ENCODE data around the gene ZNF654.

ZNF654 gene

DNA sequence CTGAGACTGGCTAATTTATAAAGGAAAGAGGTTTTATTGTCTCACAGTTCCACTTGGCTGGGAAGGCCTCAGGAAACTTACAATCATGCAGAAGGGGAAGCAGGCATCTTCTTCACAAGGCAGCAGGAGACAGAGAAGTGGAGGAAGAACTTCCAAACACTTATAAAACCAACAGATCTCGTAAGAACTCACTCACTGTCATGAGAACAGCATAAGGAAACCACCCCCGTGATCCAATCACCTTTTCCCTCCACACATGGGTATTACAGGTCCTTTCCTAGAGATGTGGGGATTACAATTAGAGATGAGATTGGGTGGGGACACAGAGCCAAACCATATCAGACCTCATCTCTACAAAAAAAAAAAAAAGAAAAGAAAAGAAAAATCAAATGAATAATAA lies 26.0 kb upstream of the ZNF654 start:
- H3K9me3 ChIP-seq (ENCODE audit: control insufficient read depth in 1 of 2, low read length in 2 of 2) = no peaks in the 10 kb centered on the region
- H3K27me3 ChIP-seq (ENCODE audit: control insufficient read depth in 1 of 2, insufficient read depth in 2 of 2, low read length in 2 of 2) = no peaks in the 10 kb centered on the region
- H3K36me3 ChIP-seq (ENCODE audit: control insufficient read depth in 1 of 2, insufficient read depth in 2 of 2, low read length in 2 of 2) = no peaks in the 10 kb centered on the region
- no peak overlapping the region for H3K9ac ChIP-seq (ENCODE audit: low read depth in 1 of 2, low read length in 2 of 2)
- no peak overlapping the region for H3K4me3 ChIP-seq (ENCODE audit: low read depth in 1 of 2, low read length in 2 of 2)
- H3K27ac ChIP-seq (ENCODE audit: low read depth, low read length) = no peak overlapping the region
- H3K4me1 ChIP-seq (ENCODE audit: control insufficient read depth in 1 of 2, insufficient read depth in 2 of 2, low read length in 2 of 2) = no peaks in the 10 kb centered on the region

DNA sequence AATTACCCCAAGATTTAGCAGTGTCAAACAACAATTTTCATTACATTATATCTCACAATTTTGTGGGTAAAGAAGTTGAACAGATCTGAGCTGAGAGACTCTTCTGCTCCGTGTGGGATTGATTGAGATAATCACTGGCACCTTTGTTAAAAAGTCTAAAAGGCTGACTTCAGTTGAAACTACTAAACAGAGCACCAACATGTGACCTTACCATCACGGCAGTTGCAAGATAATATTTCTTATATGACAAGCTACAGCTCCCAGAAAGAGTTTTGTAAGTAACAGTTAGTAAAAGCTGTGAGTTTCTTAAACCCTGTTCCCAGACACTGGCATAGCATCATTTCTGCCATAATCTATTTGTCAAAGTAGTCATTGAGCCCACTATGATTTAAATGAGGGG lies 25.2 kb upstream of the ZNF654 start:
- H3K9me3 ChIP-seq (ENCODE audit: control insufficient read depth in 1 of 2, low read length in 2 of 2) = no peaks in the 10 kb centered on the region
- no peak overlapping the region for H3K27ac ChIP-seq (ENCODE audit: low read depth, low read length)
- H3K27me3 ChIP-seq (ENCODE audit: control insufficient read depth in 1 of 2, insufficient read depth in 2 of 2, low read length in 2 of 2) = no peaks in the 10 kb centered on the region
- H3K4me1 ChIP-seq (ENCODE audit: control insufficient read depth in 1 of 2, insufficient read depth in 2 of 2, low read length in 2 of 2) = no peaks in the 10 kb centered on the region
- H3K36me3 ChIP-seq (ENCODE audit: control insufficient read depth in 1 of 2, insufficient read depth in 2 of 2, low read length in 2 of 2) = no peaks in the 10 kb centered on the region
- H3K9ac ChIP-seq (ENCODE audit: low read depth in 1 of 2, low read length in 2 of 2) = no peak overlapping the region
- no peak overlapping the region for H3K4me3 ChIP-seq (ENCODE audit: low read depth in 1 of 2, low read length in 2 of 2)

DNA sequence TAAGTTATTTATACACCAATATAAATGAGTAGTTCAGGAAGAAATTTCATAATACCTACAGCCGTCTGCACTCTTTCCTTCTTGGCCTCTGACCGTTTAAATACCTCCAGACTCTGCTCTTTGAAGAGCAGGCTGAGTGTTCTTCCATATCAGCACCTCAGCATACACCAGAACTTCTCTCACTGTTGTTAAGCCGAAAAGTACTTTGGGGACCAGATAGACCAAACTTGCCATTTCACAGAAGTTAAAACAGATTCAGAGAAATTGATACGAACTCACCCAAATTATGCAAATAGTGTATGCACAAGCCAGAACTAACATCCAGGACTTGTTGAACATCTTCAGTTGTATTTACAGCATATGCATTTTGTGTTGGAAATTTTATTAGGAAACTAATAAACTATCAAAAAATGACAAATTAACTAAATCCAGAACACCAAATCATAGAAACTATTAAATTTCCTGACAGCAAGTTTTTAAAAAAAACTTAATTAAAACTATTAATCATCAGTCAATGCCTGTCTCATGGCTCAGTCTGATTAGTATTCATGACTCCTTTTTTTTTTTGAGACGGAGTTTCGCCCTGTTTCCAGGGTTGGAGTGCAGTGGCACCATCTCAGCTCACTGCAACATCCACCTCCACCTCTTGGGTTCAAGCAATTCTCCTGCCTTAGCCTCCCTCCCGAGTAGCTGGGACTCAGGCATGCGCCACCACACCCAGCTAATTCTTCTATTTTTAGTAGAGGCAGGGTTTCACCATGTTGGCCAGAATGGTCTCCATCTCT lies 24.4 kb upstream of the ZNF654 start:
- Histone ChIP-seq H3K4me1 (ENCODE audit: control insufficient read depth in 1 of 2, insufficient read depth in 2 of 2, low read length in 2 of 2) (no peaks in the 10 kb centered on the region), H3K36me3 (ENCODE audit: control insufficient read depth in 1 of 2, insufficient read depth in 2 of 2, low read length in 2 of 2) (no peaks in the 10 kb centered on the region), H3K27me3 (ENCODE audit: control insufficient read depth in 1 of 2, insufficient read depth in 2 of 2, low read length in 2 of 2) (no peaks in the 10 kb centered on the region), H3K9ac (ENCODE audit: low read depth in 1 of 2, low read length in 2 of 2) (no peak overlapping the region), H3K9me3 (ENCODE audit: control insufficient read depth in 1 of 2, low read length in 2 of 2) (no peaks in the 10 kb centered on the region), H3K27ac (ENCODE audit: low read depth, low read length) (no peak overlapping the region), H3K4me3 (ENCODE audit: low read depth in 1 of 2, low read length in 2 of 2) (no peak overlapping the region)

GRCh38 chr3:88036221-88036620 lies 22.8 kb upstream of the ZNF654 start:
- H3K9me3 ChIP-seq (ENCODE audit: control insufficient read depth in 1 of 2, low read length in 2 of 2) = no peaks in the 10 kb centered on the region
- no peak overlapping the region for H3K9ac ChIP-seq (ENCODE audit: low read depth in 1 of 2, low read length in 2 of 2)
- no peaks in the 10 kb centered on the region for H3K27me3 ChIP-seq (ENCODE audit: control insufficient read depth in 1 of 2, insufficient read depth in 2 of 2, low read length in 2 of 2)
- H3K4me3 ChIP-seq (ENCODE audit: low read depth in 1 of 2, low read length in 2 of 2) = no peak overlapping the region
- H3K4me1 ChIP-seq (ENCODE audit: control insufficient read depth in 1 of 2, insufficient read depth in 2 of 2, low read length in 2 of 2) = no peaks in the 10 kb centered on the region
- no peak overlapping the region for H3K27ac ChIP-seq (ENCODE audit: low read depth, low read length)
- no peaks in the 10 kb centered on the region for H3K36me3 ChIP-seq (ENCODE audit: control insufficient read depth in 1 of 2, insufficient read depth in 2 of 2, low read length in 2 of 2)

- no peaks in the 10 kb centered on the region for H3K9me3 ChIP-seq (ENCODE audit: control insufficient read depth in 1 of 2, low read length in 2 of 2)
- H3K27ac ChIP-seq (ENCODE audit: low read depth, low read length) = no peak overlapping the region
- H3K9ac ChIP-seq (ENCODE audit: low read depth in 1 of 2, low read length in 2 of 2) = no peak overlapping the region
- H3K4me1 ChIP-seq (ENCODE audit: control insufficient read depth in 1 of 2, insufficient read depth in 2 of 2, low read length in 2 of 2) = no peaks in the 10 kb centered on the region
- no peak overlapping the region for H3K4me3 ChIP-seq (ENCODE audit: low read depth in 1 of 2, low read length in 2 of 2)
- no peaks in the 10 kb centered on the region for H3K36me3 ChIP-seq (ENCODE audit: control insufficient read depth in 1 of 2, insufficient read depth in 2 of 2, low read length in 2 of 2)
- no peaks in the 10 kb centered on the region for H3K27me3 ChIP-seq (ENCODE audit: control insufficient read depth in 1 of 2, insufficient read depth in 2 of 2, low read length in 2 of 2)
Measured at GRCh38 chr3:88038566-88038965, 20.5 kb upstream of the ZNF654 start.

DNA sequence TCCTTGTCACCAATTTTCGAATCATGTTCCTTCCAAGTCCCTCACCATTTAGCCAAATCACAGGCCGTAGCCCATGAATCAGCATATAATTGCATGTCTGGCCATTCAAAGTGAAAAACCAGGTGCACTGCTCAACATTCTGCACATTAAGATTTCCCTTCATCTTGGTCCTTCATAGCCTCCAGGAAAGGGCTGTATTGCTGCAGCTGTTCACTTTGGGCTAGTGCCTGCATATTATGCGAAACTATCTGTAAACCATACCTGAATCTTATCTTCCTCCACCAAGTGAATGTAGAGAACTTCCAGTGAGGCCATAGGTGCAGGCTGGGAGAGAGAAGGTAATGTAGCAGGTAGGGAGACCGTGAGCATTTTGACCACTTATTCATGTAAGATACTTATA lies 18.5 kb upstream of the ZNF654 start:
- Histone ChIP-seq H3K4me3 (ENCODE audit: low read depth in 1 of 2, low read length in 2 of 2) (no peak overlapping the region), H3K36me3 (ENCODE audit: control insufficient read depth in 1 of 2, insufficient read depth in 2 of 2, low read length in 2 of 2) (no peaks in the 10 kb centered on the region), H3K27ac (ENCODE audit: low read depth, low read length) (no peak overlapping the region), H3K4me1 (ENCODE audit: control insufficient read depth in 1 of 2, insufficient read depth in 2 of 2, low read length in 2 of 2) (no peaks in the 10 kb centered on the region), H3K9me3 (ENCODE audit: control insufficient read depth in 1 of 2, low read length in 2 of 2) (no peaks in the 10 kb centered on the region), H3K9ac (ENCODE audit: low read depth in 1 of 2, low read length in 2 of 2) (no peak overlapping the region), H3K27me3 (ENCODE audit: control insufficient read depth in 1 of 2, insufficient read depth in 2 of 2, low read length in 2 of 2) (no peaks in the 10 kb centered on the region)

- no peaks in the 10 kb centered on the region for H3K36me3 ChIP-seq (ENCODE audit: control insufficient read depth in 1 of 2, insufficient read depth in 2 of 2, low read length in 2 of 2)
- no peaks in the 10 kb centered on the region for H3K27me3 ChIP-seq (ENCODE audit: control insufficient read depth in 1 of 2, insufficient read depth in 2 of 2, low read length in 2 of 2)
- H3K4me3 ChIP-seq (ENCODE audit: low read depth in 1 of 2, low read length in 2 of 2) = no peak overlapping the region
- no peak overlapping the region for H3K9ac ChIP-seq (ENCODE audit: low read depth in 1 of 2, low read length in 2 of 2)
- H3K4me1 ChIP-seq (ENCODE audit: control insufficient read depth in 1 of 2, insufficient read depth in 2 of 2, low read length in 2 of 2) = no peaks in the 10 kb centered on the region
- H3K27ac ChIP-seq (ENCODE audit: low read depth, low read length) = no peak overlapping the region
- H3K9me3 ChIP-seq (ENCODE audit: control insufficient read depth in 1 of 2, low read length in 2 of 2) = no peaks in the 10 kb centered on the region
Measured at GRCh38 chr3:88041005-88041404, 18.1 kb upstream of the ZNF654 start.

GRCh38 chr3:88044411-88044810 lies 14.6 kb upstream of the ZNF654 start:
- Histone ChIP-seq H3K9me3 (ENCODE audit: control insufficient read depth in 1 of 2, low read length in 2 of 2) (no peaks in the 10 kb centered on the region), H3K36me3 (ENCODE audit: control insufficient read depth in 1 of 2, insufficient read depth in 2 of 2, low read length in 2 of 2) (no peaks in the 10 kb centered on the region), H3K4me3 (ENCODE audit: low read depth in 1 of 2, low read length in 2 of 2) (no peak overlapping the region), H3K4me1 (ENCODE audit: control insufficient read depth in 1 of 2, insufficient read depth in 2 of 2, low read length in 2 of 2) (no peaks in the 10 kb centered on the region), H3K27ac (ENCODE audit: low read depth, low read length) (no peak overlapping the region), H3K9ac (ENCODE audit: low read depth in 1 of 2, low read length in 2 of 2) (no peak overlapping the region), H3K27me3 (ENCODE audit: control insufficient read depth in 1 of 2, insufficient read depth in 2 of 2, low read length in 2 of 2) (no peaks in the 10 kb centered on the region)

- Histone ChIP-seq H3K4me1 (ENCODE audit: control insufficient read depth in 1 of 2, insufficient read depth in 2 of 2, low read length in 2 of 2) (no peaks in the 10 kb centered on the region), H3K9ac (ENCODE audit: low read depth in 1 of 2, low read length in 2 of 2) (no peak overlapping the region), H3K9me3 (ENCODE audit: control insufficient read depth in 1 of 2, low read length in 2 of 2) (no peaks in the 10 kb centered on the region), H3K27me3 (ENCODE audit: control insufficient read depth in 1 of 2, insufficient read depth in 2 of 2, low read length in 2 of 2) (no peaks in the 10 kb centered on the region), H3K36me3 (ENCODE audit: control insufficient read depth in 1 of 2, insufficient read depth in 2 of 2, low read length in 2 of 2) (no peaks in the 10 kb centered on the region), H3K4me3 (ENCODE audit: low read depth in 1 of 2, low read length in 2 of 2) (no peak overlapping the region), H3K27ac (ENCODE audit: low read depth, low read length) (no peak overlapping the region)
Measured at GRCh38 chr3:88046766-88047165, 12.3 kb upstream of the ZNF654 start.

GRCh38 chr3:88057630-88058305 lies 1.3 kb upstream of the ZNF654 start:
- no peaks in the 10 kb centered on the region for H3K9me3 ChIP-seq (ENCODE audit: control insufficient read depth in 1 of 2, low read length in 2 of 2)
- peak overlapping the region; percentile 91 for H3K27ac ChIP-seq (ENCODE audit: low read depth, low read length)
- H3K4me3 ChIP-seq (ENCODE audit: low read depth in 1 of 2, low read length in 2 of 2) = peak overlapping the region; percentile 87 to 89
- H3K4me1 ChIP-seq (ENCODE audit: control insufficient read depth in 1 of 2, insufficient read depth in 2 of 2, low read length in 2 of 2) = peaks cover 17 to 29% of the 10 kb centered on the region in 2 donors
- peaks cover 7 to 15% of the 10 kb centered on the region in 2 donors for H3K36me3 ChIP-seq (ENCODE audit: control insufficient read depth in 1 of 2, insufficient read depth in 2 of 2, low read length in 2 of 2)
- H3K9ac ChIP-seq (ENCODE audit: low read depth in 1 of 2, low read length in 2 of 2) = peak overlapping the region; percentile 63 to 67
- no peaks in the 10 kb centered on the region for H3K27me3 ChIP-seq (ENCODE audit: control insufficient read depth in 1 of 2, insufficient read depth in 2 of 2, low read length in 2 of 2)
